ENCODE results near the gene ASB10.

GRCh38 chr7:151134743-151135524, 52.1 kb downstream of the ASB10 start:
- TF ChIP-seq CTCF (IDR thresholded peaks at IDR 0.05) (no peak), POLR2A (IDR thresholded peaks at IDR 0.05) (no peak)

Data from prostate gland (tissue), 2 donors.